Tracheal epithelial cell (primary cell): ENCODE results near the gene ENO2. TPM values are rescaled to one million over a fixed set of nuclear protein-coding genes. Genes with fewer than 3 reads are reported as not detected.

ENCODE experiments used
- total RNA-seq: library from RNA; depleted of rRNA; stranded (reverse); fragments of >200 nt; gene quantifications from 2 replicates; pipeline ENCODE4 v1.2.1, GENCODE V29; 2014

The ENO2 gene
- total RNA-seq: 6.6 and 31.1 TPM in 2 replicates

GRCh38 chr12:6914246-6914946 lies at the start of gene ENO2:
TSS of gene ENO2 (plus strand) at chr12:6914580. CDS start at chr12:6915833, 1,253 bp downstream.

GRCh38 chr12:6867413-6868210 lies 46.8 kb upstream of the ENO2 start, which contains the start of gene TPI1:
TSS of gene TPI1 (plus strand) at chr12:6867531. CDS start at chr12:6867567, 36 bp downstream.

GRCh38 chr12:6873094-6874014 lies 41.0 kb upstream of the ENO2 start, which contains the start of gene SPSB2:
TSS of gene SPSB2 (minus strand) at chr12:6873303. CDS start at chr12:6872901, 402 bp downstream.

GRCh38 chr12:6904280-6905276 lies 9.8 kb upstream of the ENO2 start, which contains the start of gene LRRC23:
TSS of gene LRRC23 (plus strand) at chr12:6904822. CDS start at chr12:6905634, 812 bp downstream.

GRCh38 chr12:6927379-6928021 lies 13.1 kb downstream of the ENO2 start, which contains the start of gene ATN1:
TSS of gene ATN1 (plus strand) at chr12:6927959. CDS start at chr12:6934002, 6,043 bp downstream.

GRCh38 chr12:6943722-6944380 lies 29.5 kb downstream of the ENO2 start, which contains the start of the genes C12orf57 and RNU7-1:
TSS of gene C12orf57 (plus strand) at chr12:6944022. CDS start at chr12:6944122, 100 bp downstream.
TSS of gene RNU7-1 (plus strand) at chr12:6943816.

GRCh38 chr12:6950811-6951540 lies 36.6 kb downstream of the ENO2 start, which contains the start of gene PTPN6:
TSS of gene PTPN6 (plus strand) at chr12:6951356. CDS start at chr12:6951513, 157 bp downstream.

Other genes starting within 250 kb of the ENO2 start
- gene ZNF384, start 225.2 kb upstream of the ENO2 start, total RNA-seq: 5.8 and 6.4 TPM in 2 replicates
- gene PIANP, start 213.8 kb upstream of the ENO2 start, total RNA-seq: not detected in 2 replicates
- gene COPS7A, start 190.5 kb upstream of the ENO2 start, total RNA-seq: 56.6 and 68.8 TPM in 2 replicates
- 176 and 190 TPM in 2 replicates for gene MLF2, start 161.4 kb upstream of the ENO2 start, total RNA-seq
- 17.7 and 26.0 TPM in 2 replicates for gene PTMS, start 148.2 kb upstream of the ENO2 start, total RNA-seq
- 0.24 TPM in 1 of 2 replicates, not detected in the other for gene LAG3, start 142.1 kb upstream of the ENO2 start, total RNA-seq
- not detected in 2 replicates for gene CD4, start 125.1 kb upstream of the ENO2 start, total RNA-seq
- 0.72 TPM in 1 of 2 replicates, not detected in the other for gene GPR162, start 92.8 kb upstream of the ENO2 start, total RNA-seq
- gene P3H3, start 86.2 kb upstream of the ENO2 start, total RNA-seq: 22.2 and 39.3 TPM in 2 replicates
- gene GNB3, start 73.7 kb upstream of the ENO2 start, total RNA-seq: 0.24 TPM in 1 of 2 replicates, not detected in the other
- gene CDCA3, start 63.3 kb upstream of the ENO2 start, total RNA-seq: under 0.01 and 2.4 TPM in 2 replicates
- gene USP5, start 62.4 kb upstream of the ENO2 start, total RNA-seq: 61.2 and 83.4 TPM in 2 replicates
- gene TPI1, start 47.0 kb upstream of the ENO2 start, total RNA-seq: 1,092 and 1,488 TPM in 2 replicates
- 7.2 and 7.7 TPM in 2 replicates for gene SPSB2, start 41.3 kb upstream of the ENO2 start, total RNA-seq
- gene LRRC23, start 9.8 kb upstream of the ENO2 start, total RNA-seq: 11.3 and 11.7 TPM in 2 replicates
- 6.3 and 12.8 TPM in 2 replicates for gene ATN1, start 13.4 kb downstream of the ENO2 start, total RNA-seq
- not detected in 2 replicates for gene RNU7-1, start 29.2 kb downstream of the ENO2 start, total RNA-seq
- gene C12orf57, start 29.4 kb downstream of the ENO2 start, total RNA-seq: 86.0 and 133 TPM in 2 replicates
- 8.9 and 13.0 TPM in 2 replicates for gene PTPN6, start 36.8 kb downstream of the ENO2 start, total RNA-seq
- gene PHB2, start 56.1 kb downstream of the ENO2 start, total RNA-seq: 218 and 285 TPM in 2 replicates
- 68.8 and 101 TPM in 2 replicates for gene EMG1, start 56.3 kb downstream of the ENO2 start, total RNA-seq
- gene LPCAT3, start 103.9 kb downstream of the ENO2 start, total RNA-seq: 5.5 and 6.2 TPM in 2 replicates
- 1.1 and 11.6 TPM in 2 replicates for gene C1S, start 146.1 kb downstream of the ENO2 start, total RNA-seq
- 1.1 and 8.0 TPM in 2 replicates for gene C1R, start 177.9 kb downstream of the ENO2 start, total RNA-seq
- 16.4 and 18.3 TPM in 2 replicates for gene C1RL, start 194.6 kb downstream of the ENO2 start, total RNA-seq
- not detected in 2 replicates for gene RBP5, start 214.3 kb downstream of the ENO2 start, total RNA-seq
- 8.7 and 17.4 TPM in 2 replicates for gene CLSTN3, start 215.8 kb downstream of the ENO2 start, total RNA-seq